Peyer's patch (tissue), 4 donors: ENCODE results near the gene TCTN1.

Experiments used
- POLR2A ChIP-seq, 2 donors: fragments of 450-650 bp; IDR thresholded peaks; one replicate each; pipeline ENCODE4 v1.5.1; 2017; ENCODE audit warnings: antibody characterized with exemption in 2 of 2, mild to moderate bottlenecking in 2 of 2, moderate library complexity in 2 of 2
- TF ChIP-seq, protein P1 (sequence below), 6 experiments: fragments of 450-650 bp in 4 of 6; fragments of 200-600 bp in 2 of 6; sonication (generic) in 1 of 6; IDR thresholded peaks; one replicate each; pipeline ENCODE4 v1.5.1; 2017 to 2019; ENCODE audit warnings: antibody characterized with exemption in 6 of 6, mild to moderate bottlenecking in 3 of 6, moderate library complexity in 1 of 6

GRCh38 chr12:110582276-110583136 is 31.4 kb upstream of the TCTN1 start:
- TF ChIP-seq, protein P1, sequence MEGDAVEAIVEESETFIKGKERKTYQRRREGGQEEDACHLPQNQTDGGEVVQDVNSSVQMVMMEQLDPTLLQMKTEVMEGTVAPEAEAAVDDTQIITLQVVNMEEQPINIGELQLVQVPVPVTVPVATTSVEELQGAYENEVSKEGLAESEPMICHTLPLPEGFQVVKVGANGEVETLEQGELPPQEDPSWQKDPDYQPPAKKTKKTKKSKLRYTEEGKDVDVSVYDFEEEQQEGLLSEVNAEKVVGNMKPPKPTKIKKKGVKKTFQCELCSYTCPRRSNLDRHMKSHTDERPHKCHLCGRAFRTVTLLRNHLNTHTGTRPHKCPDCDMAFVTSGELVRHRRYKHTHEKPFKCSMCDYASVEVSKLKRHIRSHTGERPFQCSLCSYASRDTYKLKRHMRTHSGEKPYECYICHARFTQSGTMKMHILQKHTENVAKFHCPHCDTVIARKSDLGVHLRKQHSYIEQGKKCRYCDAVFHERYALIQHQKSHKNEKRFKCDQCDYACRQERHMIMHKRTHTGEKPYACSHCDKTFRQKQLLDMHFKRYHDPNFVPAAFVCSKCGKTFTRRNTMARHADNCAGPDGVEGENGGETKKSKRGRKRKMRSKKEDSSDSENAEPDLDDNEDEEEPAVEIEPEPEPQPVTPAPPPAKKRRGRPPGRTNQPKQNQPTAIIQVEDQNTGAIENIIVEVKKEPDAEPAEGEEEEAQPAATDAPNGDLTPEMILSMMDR (IDR thresholded peaks at IDR 0.05) = peak in 1 of 6 experiments; percentile 5
- peak in 1 of 2 donors; percentile 18 for TF ChIP-seq POLR2A (IDR thresholded peaks at IDR 0.05)
